ENCODE measurements around the gene MSI2. TPM values are rescaled to one million over a fixed set of nuclear protein-coding genes. Genes with fewer than 3 reads are reported as not detected.
A peak's percentile ranks its signal among the peaks of the same experiment; 100 is the strongest.

Gene MSI2
- total RNA-seq, 2 donors from 2014 or later = 112 to 119 TPM

DNA sequence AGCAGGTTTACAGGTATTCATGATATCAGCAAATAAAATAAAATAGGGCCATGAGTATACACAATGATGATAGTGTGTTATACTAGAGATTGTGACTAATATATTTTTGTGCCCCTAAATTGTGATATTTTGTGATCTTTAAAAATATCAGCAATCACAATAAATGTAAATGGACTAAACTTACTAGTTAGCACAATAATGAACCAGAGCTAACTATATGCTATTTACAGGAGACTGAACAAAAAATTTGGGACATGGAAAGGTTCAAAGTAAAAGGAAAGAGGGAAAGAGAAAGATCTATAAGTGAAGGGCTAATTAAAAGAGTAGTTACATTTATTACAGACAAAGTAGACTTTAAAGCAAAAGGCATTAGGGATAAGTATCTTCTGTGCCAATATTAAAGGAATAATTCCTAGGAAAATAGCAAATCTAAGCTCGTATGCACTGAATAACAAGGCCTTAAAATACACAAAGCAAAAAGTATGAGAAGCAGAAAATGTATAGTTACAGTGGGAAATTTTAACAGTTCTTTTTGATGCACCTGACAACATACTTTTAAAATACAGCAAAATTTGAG is 5.0 kb upstream of the MSI2 start:
- ATAC-seq (replicated peaks in 1 of 2) (no peak), DNase-seq (no peak)
- Mint-ChIP-seq H3K27ac (peak overlapping the region; percentile 22), H3K9me3 (peaks cover 4% of the 10 kb centered on the region in 2 donors), H3K4me1 (ENCODE audit: low read depth) (peaks cover 7% of the 10 kb centered on the region), H3K4me3 (no peak overlapping the region), H3K36me3 (ENCODE audit: insufficient read depth in 2 of 2) (peaks cover 5 to 10% of the 10 kb centered on the region in 2 donors), H3K27me3 (ENCODE audit: low read depth) (no peaks in the 10 kb centered on the region)

DNA sequence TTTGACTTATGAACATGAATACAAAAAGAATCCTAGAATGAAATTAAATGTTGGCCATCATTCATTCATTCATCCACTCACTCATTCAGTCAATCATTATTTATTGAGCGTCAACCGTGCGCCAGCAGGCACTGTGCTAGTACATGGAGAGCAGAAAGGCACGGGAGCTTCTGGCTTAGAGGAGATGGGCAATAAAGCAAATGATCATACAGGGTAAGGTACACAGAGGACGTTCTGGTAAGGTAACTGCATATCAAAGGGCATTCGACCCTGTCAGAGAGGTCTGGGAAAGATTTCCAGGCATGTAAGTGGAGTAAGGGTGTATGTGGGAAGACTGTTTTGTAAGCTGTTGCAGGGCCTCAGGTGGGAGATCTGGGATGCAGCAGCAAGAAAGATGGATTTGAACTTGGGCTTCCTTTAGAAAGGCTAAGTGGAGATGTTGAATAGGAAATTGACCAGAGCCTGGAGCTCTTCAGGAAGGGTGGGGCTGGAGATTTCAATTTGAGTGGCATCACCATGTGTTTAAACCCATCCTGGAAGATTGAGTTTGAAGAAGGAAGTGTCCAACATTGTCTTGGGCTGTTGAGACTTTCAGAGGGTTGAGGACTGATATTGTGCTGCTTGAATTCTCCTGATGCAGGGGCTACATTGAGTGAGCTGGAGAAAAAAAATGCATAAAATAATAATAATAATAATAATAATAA is 2.8 kb upstream of the MSI2 start:
- Mint-ChIP-seq H3K27ac (no peak overlapping the region), H3K4me3 (no peak overlapping the region), H3K27me3 (ENCODE audit: low read depth) (no peaks in the 10 kb centered on the region), H3K9me3 (peaks cover 4% of the 10 kb centered on the region in 2 donors), H3K4me1 (ENCODE audit: low read depth) (peaks cover 16% of the 10 kb centered on the region), H3K36me3 (ENCODE audit: insufficient read depth in 2 of 2) (peaks cover 10 to 13% of the 10 kb centered on the region in 2 donors)
- ATAC-seq (replicated peaks in 1 of 2) = no peak
- no peak for DNase-seq

GRCh38 chr17:57255182-57255775 is 1.0 kb upstream of the MSI2 start:
- Mint-ChIP-seq H3K36me3 (ENCODE audit: insufficient read depth in 2 of 2) (peaks cover 8 to 10% of the 10 kb centered on the region in 2 donors), H3K27ac (peak overlapping the region; percentile 91), H3K4me1 (ENCODE audit: low read depth) (peaks cover 33% of the 10 kb centered on the region), H3K4me3 (peak overlapping the region; percentile 91 to 98), H3K27me3 (ENCODE audit: low read depth) (no peaks in the 10 kb centered on the region), H3K9me3 (no peaks in the 10 kb centered on the region)
- no peak for ATAC-seq (replicated peaks in 1 of 2)
- DNase-seq = no peak

- peak overlapping the region; percentile 57 for H3K27ac Mint-ChIP-seq
These were observed 387 bp downstream of the MSI2 start for GRCh38 chr17:57256708-57257112.

DNA sequence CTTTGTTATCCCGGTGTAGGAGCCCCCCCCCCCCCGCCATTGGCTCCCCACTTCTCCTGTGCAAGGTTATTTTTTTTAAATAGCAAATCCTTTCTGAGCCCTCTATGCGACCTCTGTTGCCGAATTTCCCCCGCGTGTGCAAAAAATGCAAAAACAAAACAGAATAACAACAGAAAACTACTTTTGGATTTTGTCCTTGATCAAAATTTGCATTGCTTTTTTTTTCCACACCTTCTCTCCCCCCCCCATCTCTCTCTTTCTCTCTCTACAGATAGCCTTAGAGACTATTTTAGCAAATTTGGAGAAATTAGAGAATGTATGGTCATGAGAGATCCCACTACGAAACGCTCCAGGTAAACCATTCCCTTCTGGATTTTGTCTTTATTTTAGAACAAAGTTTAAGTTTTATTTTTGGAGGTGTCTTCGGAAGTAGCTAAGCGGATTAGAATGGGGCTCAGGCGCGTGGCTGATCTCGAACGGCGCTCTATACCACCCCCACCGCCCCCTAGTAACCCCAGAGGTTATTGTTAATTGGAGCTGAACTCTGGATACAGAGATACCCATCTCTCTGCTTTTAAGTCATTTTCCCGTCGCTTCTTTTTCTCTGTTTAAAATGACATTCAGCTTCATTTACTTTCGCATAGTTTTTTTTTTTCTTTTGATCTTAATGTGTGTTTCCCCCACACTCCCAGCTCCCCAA is 1.0 kb downstream of the MSI2 start:
- Mint-ChIP-seq H3K27me3 (ENCODE audit: low read depth) (no peaks in the 10 kb centered on the region), H3K36me3 (ENCODE audit: insufficient read depth in 2 of 2) (peaks cover 8 to 16% of the 10 kb centered on the region in 2 donors), H3K4me1 (ENCODE audit: low read depth) (peaks cover 53% of the 10 kb centered on the region)

More at GRCh38 chr17:57256708-57257112, 387 bp downstream of the MSI2 start:
- Mint-ChIP-seq H3K4me3 (peak overlapping the region; percentile 82 to 97), H3K9me3 (no peaks in the 10 kb centered on the region), H3K36me3 (ENCODE audit: insufficient read depth in 2 of 2) (peaks cover 8 to 16% of the 10 kb centered on the region in 2 donors), H3K4me1 (ENCODE audit: low read depth) (peaks cover 48% of the 10 kb centered on the region), H3K27me3 (ENCODE audit: low read depth) (no peaks in the 10 kb centered on the region)
- peak in 1 of 2 donors; percentile 26 for DNase-seq
- peak; percentile 16 to 27 for ATAC-seq (replicated peaks in 1 of 2)

GRCh38 chr17:57257895-57258851 is 1.9 kb downstream of the MSI2 start:
- Mint-ChIP-seq H3K27me3 (ENCODE audit: low read depth) (no peaks in the 10 kb centered on the region), H3K36me3 (ENCODE audit: insufficient read depth in 2 of 2) (peaks cover 8 to 23% of the 10 kb centered on the region in 2 donors), H3K4me1 (ENCODE audit: low read depth) (peaks cover 61% of the 10 kb centered on the region), H3K4me3 (peak overlapping the region; percentile 82 to 97), H3K27ac (peak overlapping the region; percentile 91), H3K9me3 (no peaks in the 10 kb centered on the region)
- DNase-seq (no peak), ATAC-seq (replicated peaks in 1 of 2) (no peak)

More for the DNA sequence above, 1.0 kb downstream of the MSI2 start:
- ATAC-seq (replicated peaks in 1 of 2) (no peak), DNase-seq (peak; percentile 22 to 34)
- Mint-ChIP-seq H3K27ac (peak overlapping the region; percentile 91), H3K4me3 (peak overlapping the region; percentile 82 to 97), H3K9me3 (no peaks in the 10 kb centered on the region)

DNA sequence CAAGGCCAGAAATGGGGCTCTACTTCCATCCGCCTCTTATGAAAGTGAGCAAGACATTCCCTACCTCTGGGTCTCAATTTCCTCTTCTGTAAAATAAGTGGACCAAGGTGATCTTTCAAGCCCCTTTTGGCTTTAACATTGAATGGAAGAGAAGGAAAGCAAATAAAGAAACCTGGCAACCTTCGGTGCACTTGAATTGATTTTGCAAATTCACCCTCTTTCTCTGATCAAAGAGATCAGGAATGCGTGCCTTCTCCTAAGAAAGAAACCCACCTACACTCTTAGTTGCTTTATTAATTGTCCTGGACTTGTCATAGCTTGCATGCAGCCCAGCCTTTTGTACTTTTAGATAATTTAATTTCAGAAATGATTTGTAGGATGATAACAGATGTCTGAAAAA is 3.0 kb downstream of the MSI2 start:
- H3K36me3 Mint-ChIP-seq (ENCODE audit: insufficient read depth in 2 of 2) = peaks cover 11 to 32% of the 10 kb centered on the region in 2 donors
- H3K4me1 Mint-ChIP-seq (ENCODE audit: low read depth) = peaks cover 70% of the 10 kb centered on the region
- H3K4me3 Mint-ChIP-seq = peak overlapping the region; percentile 82 to 97

DNA sequence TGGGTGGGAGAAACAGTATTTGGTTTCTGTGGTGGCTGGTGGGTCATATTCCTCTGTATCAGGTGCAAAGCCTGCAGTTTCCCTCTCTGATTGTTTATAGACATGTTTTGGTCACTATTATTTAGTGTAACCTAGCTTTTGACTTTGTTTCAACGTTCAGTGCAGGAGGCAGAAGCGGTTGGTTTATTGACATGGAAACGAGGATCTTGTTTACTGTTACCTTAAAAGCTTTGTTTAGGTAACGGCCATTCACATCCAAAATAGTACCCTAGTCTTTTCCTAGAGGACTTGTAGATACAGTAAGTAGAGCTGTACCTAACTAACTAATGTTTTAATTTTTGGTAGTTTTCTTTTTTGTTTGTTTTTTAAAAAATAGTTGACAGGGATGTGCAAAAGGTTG is 3.5 kb downstream of the MSI2 start:
- Mint-ChIP-seq H3K4me3 (peak overlapping the region; percentile 82 to 97), H3K4me1 (ENCODE audit: low read depth) (peaks cover 70% of the 10 kb centered on the region), H3K9me3 (no peaks in the 10 kb centered on the region), H3K27me3 (ENCODE audit: low read depth) (no peaks in the 10 kb centered on the region), H3K36me3 (ENCODE audit: insufficient read depth in 2 of 2) (peaks cover 11 to 32% of the 10 kb centered on the region in 2 donors), H3K27ac (no peak overlapping the region)
- DNase-seq = no peak
- no peak for ATAC-seq (replicated peaks in 1 of 2)

More for the DNA sequence above, 3.0 kb downstream of the MSI2 start:
- Mint-ChIP-seq H3K9me3 (no peaks in the 10 kb centered on the region), H3K27me3 (ENCODE audit: low read depth) (no peaks in the 10 kb centered on the region), H3K27ac (no peak overlapping the region)
- no peak for DNase-seq
- no peak for ATAC-seq (replicated peaks in 1 of 2)

- Mint-ChIP-seq H3K36me3 (ENCODE audit: insufficient read depth in 2 of 2) (peaks cover 11 to 32% of the 10 kb centered on the region in 2 donors), H3K4me1 (ENCODE audit: low read depth) (peaks cover 64% of the 10 kb centered on the region), H3K27me3 (ENCODE audit: low read depth) (no peaks in the 10 kb centered on the region), H3K9me3 (no peaks in the 10 kb centered on the region), H3K4me3 (peak overlapping the region in 1 of 2 donors; percentile 46), H3K27ac (no peak overlapping the region)
- DNase-seq (no peak), ATAC-seq (replicated peaks in 1 of 2) (no peak)
These were observed 4.2 kb downstream of the MSI2 start for GRCh38 chr17:57260325-57261083.

GRCh38 chr17:57261084-57261461 is 4.8 kb downstream of the MSI2 start:
- H3K4me3 Mint-ChIP-seq = peak overlapping the region in 1 of 2 donors; percentile 46
- no peak for DNase-seq
- no peak for ATAC-seq (replicated peaks in 1 of 2)
- H3K27ac Mint-ChIP-seq = no peak overlapping the region
- peaks cover 63% of the 10 kb centered on the region for H3K4me1 Mint-ChIP-seq (ENCODE audit: low read depth)
- H3K9me3 Mint-ChIP-seq = no peaks in the 10 kb centered on the region
- peaks cover 10 to 30% of the 10 kb centered on the region in 2 donors for H3K36me3 Mint-ChIP-seq (ENCODE audit: insufficient read depth in 2 of 2)
- no peaks in the 10 kb centered on the region for H3K27me3 Mint-ChIP-seq (ENCODE audit: low read depth)

DNA sequence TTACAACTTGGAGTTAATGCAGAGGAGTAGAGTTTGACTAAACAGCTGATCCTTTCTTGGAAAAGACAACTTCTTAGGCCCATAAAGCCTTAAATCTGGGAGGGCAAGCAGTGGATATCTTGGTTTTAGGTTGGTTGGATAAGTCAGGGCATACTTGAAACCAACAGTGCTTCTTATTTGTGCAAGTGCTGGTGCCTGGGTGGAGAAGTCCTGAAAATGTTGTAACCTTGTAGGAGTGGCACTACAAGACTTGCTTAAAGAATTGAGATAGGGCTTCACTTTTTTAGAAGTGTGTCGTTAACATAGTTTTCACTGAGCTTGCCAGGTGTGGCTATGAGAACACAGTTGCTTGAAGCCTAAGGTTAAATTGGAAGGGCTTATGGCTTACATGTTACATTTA is 6.2 kb downstream of the MSI2 start:
- DNase-seq (no peak), ATAC-seq (replicated peaks in 1 of 2) (no peak)
- no peaks in the 10 kb centered on the region for H3K9me3 Mint-ChIP-seq
- no peak overlapping the region for H3K4me3 Mint-ChIP-seq
- H3K4me1 Mint-ChIP-seq (ENCODE audit: low read depth) = peaks cover 64% of the 10 kb centered on the region
- no peak overlapping the region for H3K27ac Mint-ChIP-seq
- no peaks in the 10 kb centered on the region for H3K27me3 Mint-ChIP-seq (ENCODE audit: low read depth)
- peaks cover 10 to 32% of the 10 kb centered on the region in 2 donors for H3K36me3 Mint-ChIP-seq (ENCODE audit: insufficient read depth in 2 of 2)
